Measurements from ENCODE around the gene TRIM29. TPM values are rescaled to one million over a fixed set of nuclear protein-coding genes. Genes with fewer than 3 reads are reported as not detected.

Gene TRIM29
- total and polyA plus RNA-seq, 2 experiments from 2014 or later: 0.28 TPM; not detected in 1

DNA sequence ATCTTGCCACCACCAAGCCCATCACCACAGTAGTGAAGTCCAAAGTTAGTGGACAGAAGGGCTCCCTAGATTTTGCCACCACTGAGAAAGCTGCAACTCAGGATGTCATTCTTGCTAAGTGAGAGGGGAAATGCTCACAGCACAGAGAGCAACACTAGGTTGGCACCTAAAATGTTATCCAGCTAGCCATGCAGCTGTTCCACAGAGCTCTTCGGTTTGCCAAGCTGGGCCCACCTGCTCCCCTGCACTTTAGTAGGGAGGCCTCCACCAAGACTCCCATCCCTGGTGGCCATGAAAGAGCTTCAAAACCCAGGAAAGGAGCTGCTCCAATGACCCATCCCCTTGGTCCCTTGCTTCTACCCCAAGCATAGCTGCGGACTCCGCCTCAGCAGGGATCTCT lies 63.8 kb downstream of the TRIM29 start:
- H3K4me2 ChIP-seq: no peak overlapping the region
- no peak overlapping the region for H3K4me3 Mint-ChIP-seq
- ATAC-seq (no peak), DNase-seq (ENCODE audit: low spot score) (no peak)
- H3K36me3 Mint-ChIP-seq (ENCODE audit: low read depth): no peaks in the 10 kb centered on the region
- 0 out of 2 replicates have a peak, but pooled peaks cover 5% of the 10 kb centered on the region for H3K27me3 ChIP-seq (ENCODE audit: insufficient read depth)
- H3K79me2 ChIP-seq (replicated peaks; ENCODE audit: insufficient read depth): no peaks in the 10 kb centered on the region
- no peak overlapping the region for H3K27ac Mint-ChIP-seq
- H3K4me3 ChIP-seq: no peak overlapping the region
- no peaks in the 10 kb centered on the region; the same call in 2 of the 3 replicates for H3K9me3 Mint-ChIP-seq
- H3K4me1 ChIP-seq (ENCODE audit: insufficient read depth): no peaks in the 10 kb centered on the region
- H3F3A ChIP-seq (replicated peaks; ENCODE audit: low read depth): no peaks in the 10 kb centered on the region
- no peak overlapping the region for H3K27ac ChIP-seq (ENCODE audit: low read depth)
- H3K27me3 Mint-ChIP-seq (ENCODE audit: insufficient read depth, low read depth, poor library complexity): peaks cover 3% of the 10 kb centered on the region
- no peaks in the 10 kb centered on the region for H3K9me2 ChIP-seq (ENCODE audit: insufficient read depth)
- no peaks in the 10 kb centered on the region for H4K20me1 ChIP-seq (replicated peaks; ENCODE audit: insufficient read depth)
- no peak overlapping the region for H2AFZ ChIP-seq
- no peaks in the 10 kb centered on the region for H3K36me3 ChIP-seq (ENCODE audit: insufficient read depth)
- peaks cover 4% of the 10 kb centered on the region; the same call in 1 of the 3 replicates for H3K4me1 Mint-ChIP-seq
- TF ChIP-seq ZNF114 (CRISPR knock-in tag; IDR thresholded peaks at IDR 0.05) (no peak), POLR2AphosphoS5 (IDR thresholded peaks at IDR 0.05; ENCODE audit: low read depth) (no peak), ZNF462 (CRISPR knock-in tag; IDR thresholded peaks at IDR 0.05) (no peak), STAT1 (IDR thresholded peaks at IDR 0.05; ENCODE audit: unreplicated experiment) (no peak), CTCF (conservative IDR thresholded peaks at IDR 0.05; ENCODE audit: low read depth in 2 of 2) (no peak), REST (IDR thresholded peaks at IDR 0.05; ENCODE audit: unreplicated experiment) (no peak), NANOG (IDR thresholded peaks at IDR 0.05; ENCODE audit: borderline replicate concordance) (no peak), EZH2 (IDR thresholded peaks at IDR 0.05; ENCODE audit: low read depth, unreplicated experiment) (no peak), JUNB (IDR thresholded peaks at IDR 0.05; ENCODE audit: unreplicated experiment) (no peak), EZH2phosphoT487 (IDR thresholded peaks at IDR 0.05; ENCODE audit: unreplicated experiment) (no peak)
- TF ChIP-seq, protein P1, sequence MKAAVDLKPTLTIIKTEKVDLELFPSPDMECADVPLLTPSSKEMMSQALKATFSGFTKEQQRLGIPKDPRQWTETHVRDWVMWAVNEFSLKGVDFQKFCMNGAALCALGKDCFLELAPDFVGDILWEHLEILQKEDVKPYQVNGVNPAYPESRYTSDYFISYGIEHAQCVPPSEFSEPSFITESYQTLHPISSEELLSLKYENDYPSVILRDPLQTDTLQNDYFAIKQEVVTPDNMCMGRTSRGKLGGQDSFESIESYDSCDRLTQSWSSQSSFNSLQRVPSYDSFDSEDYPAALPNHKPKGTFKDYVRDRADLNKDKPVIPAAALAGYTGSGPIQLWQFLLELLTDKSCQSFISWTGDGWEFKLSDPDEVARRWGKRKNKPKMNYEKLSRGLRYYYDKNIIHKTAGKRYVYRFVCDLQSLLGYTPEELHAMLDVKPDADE (IDR thresholded peaks at IDR 0.05): no peak
